AG04449 (cell line): Measurements from ENCODE around the gene BDKRB1.

ENCODE experiments used
- CTCF ChIA-PET: fragments of 350-600 bp; formaldehyde crosslinking; extraction: SDS; loops from one replicate; lab custom pipeline; 2021; ENCODE audit warnings: antibody characterized with exemption; lab: Yijun Ruan, JAX
- POLR2A ChIA-PET: fragments of 400-600, 350-600 bp; formaldehyde crosslinking; extraction: SDS; loops from one replicate; lab custom pipeline; 2020; ENCODE audit warnings: antibody characterized with exemption, inconsistent platforms; lab: Yijun Ruan, JAX
- DNase-seq: peaks from one replicate; pipeline ENCODE4 v3.0.0-alpha.2; 2010; ENCODE audit warnings: low read depth, low spot score
- H3K4me3 ChIP-seq: 2 replicates; pipeline ENCODE4 v1.5.1; 2011; ENCODE audit warnings: low read depth, mild to moderate bottlenecking, control low read depth, low read length
- TF ChIP-seq, protein P1 (sequence below): IDR thresholded peaks from one replicate; pipeline ENCODE4 v1.5.1; 2011; ENCODE audit warnings: mild to moderate bottlenecking, moderate library complexity, low read length, control low read depth, inconsistent platforms; ENCODE audit not compliant: insufficient read depth; ENCODE audit errors: missing control alignments

Gene BDKRB1

DNA sequence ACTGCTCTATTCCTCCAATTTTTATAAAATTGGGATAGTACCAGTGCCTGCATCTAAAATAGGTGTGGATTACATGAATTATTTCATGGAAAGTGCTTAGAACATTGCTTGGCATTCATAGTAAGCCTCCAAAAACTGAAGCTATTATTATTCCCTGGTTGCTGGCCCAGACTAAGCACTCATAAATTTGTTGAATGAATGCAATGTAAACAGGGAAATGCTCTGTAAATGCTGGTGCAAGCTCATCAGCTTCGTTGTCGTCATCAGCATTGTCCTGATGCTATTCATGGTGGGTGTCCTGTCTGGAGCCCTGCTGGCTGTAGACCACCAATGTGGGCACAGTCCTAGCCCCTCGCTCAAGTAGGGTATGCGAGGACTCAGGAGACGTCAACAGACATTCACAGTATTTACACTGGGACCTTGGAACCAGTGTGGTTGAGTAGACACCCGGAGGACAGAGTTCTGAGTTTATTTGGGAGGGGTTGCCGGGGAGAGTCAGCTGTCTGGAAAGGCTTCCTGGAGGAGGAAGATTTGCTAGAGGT is 34.8 kb upstream of the BDKRB1 start:
- POLR2A ChIA-PET, result interaction anchor here (0.7 kb wide), 1 partner anchor 42 kb away, joined by 3 read pairs; no protein-coding TSS in a partner anchor
- CTCF ChIA-PET, result interaction anchor here (1.6 kb wide), 1 partner anchor 9 kb away, joined by 3 read pairs; no protein-coding TSS in a partner anchor
- no peak overlapping the region for H3K4me3 ChIP-seq
- no peak for DNase-seq
- TF ChIP-seq, protein P1, sequence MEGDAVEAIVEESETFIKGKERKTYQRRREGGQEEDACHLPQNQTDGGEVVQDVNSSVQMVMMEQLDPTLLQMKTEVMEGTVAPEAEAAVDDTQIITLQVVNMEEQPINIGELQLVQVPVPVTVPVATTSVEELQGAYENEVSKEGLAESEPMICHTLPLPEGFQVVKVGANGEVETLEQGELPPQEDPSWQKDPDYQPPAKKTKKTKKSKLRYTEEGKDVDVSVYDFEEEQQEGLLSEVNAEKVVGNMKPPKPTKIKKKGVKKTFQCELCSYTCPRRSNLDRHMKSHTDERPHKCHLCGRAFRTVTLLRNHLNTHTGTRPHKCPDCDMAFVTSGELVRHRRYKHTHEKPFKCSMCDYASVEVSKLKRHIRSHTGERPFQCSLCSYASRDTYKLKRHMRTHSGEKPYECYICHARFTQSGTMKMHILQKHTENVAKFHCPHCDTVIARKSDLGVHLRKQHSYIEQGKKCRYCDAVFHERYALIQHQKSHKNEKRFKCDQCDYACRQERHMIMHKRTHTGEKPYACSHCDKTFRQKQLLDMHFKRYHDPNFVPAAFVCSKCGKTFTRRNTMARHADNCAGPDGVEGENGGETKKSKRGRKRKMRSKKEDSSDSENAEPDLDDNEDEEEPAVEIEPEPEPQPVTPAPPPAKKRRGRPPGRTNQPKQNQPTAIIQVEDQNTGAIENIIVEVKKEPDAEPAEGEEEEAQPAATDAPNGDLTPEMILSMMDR, result no peak

DNA sequence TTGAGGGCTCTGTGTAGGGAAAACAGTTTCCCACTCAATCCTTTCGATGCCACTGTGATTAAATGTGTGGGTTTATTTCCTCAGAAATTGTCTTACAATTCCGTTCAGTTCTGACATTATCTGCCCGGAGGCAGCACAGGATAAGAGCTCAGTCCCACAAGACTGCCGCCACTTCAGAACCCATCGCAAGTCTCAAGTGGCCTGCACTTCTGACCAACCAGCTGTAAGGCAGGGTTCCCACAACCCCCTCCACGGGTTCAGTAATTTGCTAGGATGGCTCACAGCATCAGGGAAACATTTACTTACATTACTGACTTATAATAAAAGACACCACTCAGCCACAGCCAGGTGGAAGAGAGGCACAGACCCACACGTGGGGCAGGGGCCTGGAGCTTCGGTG is 34.2 kb upstream of the BDKRB1 start:
- POLR2A ChIA-PET, result interaction anchor here (0.7 kb wide), 1 partner anchor 41 kb away, joined by 3 read pairs; no protein-coding TSS in a partner anchor
- CTCF ChIA-PET, result interaction anchor here (1.1 to 1.6 kb wide), 2 partner anchors 9 to 121 kb away, joined by 3 to 4 read pairs; no protein-coding TSS in a partner anchor
- no peak overlapping the region for H3K4me3 ChIP-seq
- DNase-seq, result no peak
- TF ChIP-seq, protein P1, result no peak

DNA sequence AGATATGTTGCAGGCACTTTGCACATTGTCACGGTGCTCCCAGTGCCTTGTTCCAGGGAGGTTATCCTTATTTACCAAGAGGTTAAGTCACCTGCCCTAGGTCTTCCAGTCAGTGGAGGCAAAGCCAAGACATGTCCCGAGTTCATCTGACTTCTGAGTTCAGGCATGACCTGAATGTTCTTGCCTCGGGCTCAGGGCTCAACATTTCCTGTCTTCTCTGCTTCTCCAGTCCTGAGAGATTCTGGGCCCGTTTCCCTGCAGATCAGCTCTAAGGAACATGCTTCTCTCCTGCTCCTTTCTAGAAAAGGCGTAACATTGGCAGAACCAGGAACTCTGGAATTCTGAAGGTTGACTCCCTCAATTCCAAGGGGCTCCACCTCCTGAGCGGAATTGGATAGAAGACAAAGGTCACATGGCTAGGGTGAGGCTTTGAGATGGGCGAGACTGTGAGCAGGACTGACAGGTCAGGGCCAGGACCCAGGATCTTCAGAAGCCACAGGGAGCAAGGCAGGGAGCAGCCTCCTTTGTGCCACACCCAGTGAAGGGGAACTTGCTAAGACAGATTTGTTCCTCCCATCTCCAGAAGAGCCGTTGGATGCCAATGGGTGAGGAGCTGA is 31.4 kb upstream of the BDKRB1 start:
- ChIA-PET CTCF (interaction anchor here (0.8 to 3.1 kb wide), 8 partner anchors 9 to 124 kb away, joined by 3 to 9 read pairs (median 4); partner anchors contain the start of gene BDKRB1), POLR2A (no interaction called here)
- DNase-seq, result no peak
- TF ChIP-seq, protein P1, result no peak
- no peak overlapping the region for H3K4me3 ChIP-seq

DNA sequence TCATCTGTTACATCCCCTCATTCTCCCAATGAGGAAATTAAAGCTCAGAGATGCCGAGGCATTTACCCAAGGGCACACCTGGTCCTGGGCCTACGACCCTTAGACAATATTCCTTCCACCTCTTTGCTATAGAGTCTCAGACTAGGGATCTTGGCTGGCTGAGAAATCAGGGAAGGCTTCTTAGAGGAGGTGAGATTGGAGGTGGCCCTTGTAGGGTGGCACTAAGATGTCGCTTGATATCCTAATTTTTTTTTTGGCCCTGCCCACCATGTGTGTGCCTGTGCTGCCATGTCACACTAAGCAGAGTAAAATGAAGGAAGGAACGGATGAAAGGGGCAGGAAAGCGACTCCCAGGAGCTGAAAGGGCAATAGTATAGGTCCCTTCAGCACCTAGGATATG is 30.8 kb upstream of the BDKRB1 start:
- H3K4me3 ChIP-seq, result no peak overlapping the region
- no peak for DNase-seq
- CTCF ChIA-PET, result interaction anchor here (0.8 to 3.1 kb wide), 11 partner anchors 10 to 124 kb away, joined by 3 to 9 read pairs (median 4); partner anchors contain the start of gene BDKRB1
- TF ChIP-seq, protein P1, result no peak
- POLR2A ChIA-PET, result interaction anchor here (0.7 to 0.9 kb wide), 2 partner anchors 26 to 31 kb away, joined by 3 to 4 read pairs; partner anchors contain the start of gene BDKRB1

DNA sequence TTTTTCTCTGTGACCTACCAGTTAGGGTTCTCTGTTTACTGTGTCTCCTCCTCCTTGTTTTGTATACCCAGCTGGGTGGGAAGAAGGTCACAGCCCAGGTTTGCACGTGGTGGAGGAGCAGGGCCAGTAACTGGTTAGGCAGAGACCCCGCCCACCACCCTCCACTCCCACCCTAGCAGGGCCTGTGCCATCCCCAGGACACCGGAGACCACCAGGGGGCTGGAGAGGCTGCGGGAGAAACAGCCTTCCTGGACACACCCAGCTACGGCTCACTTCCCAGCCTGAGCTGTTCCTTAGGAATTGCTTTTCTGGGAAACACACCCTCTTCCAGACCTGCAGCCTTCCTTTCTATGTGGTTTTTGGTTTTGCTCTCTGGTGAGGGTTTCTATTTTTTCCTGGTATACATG is 30.3 kb upstream of the BDKRB1 start:
- TF ChIP-seq, protein P1, result peak; percentile 60
- CTCF ChIA-PET, result interaction anchor here (0.8 to 3.1 kb wide), 10 partner anchors 13 to 125 kb away, joined by 3 to 9 read pairs (median 4); partner anchors contain the start of gene BDKRB1
- POLR2A ChIA-PET, result interaction anchor here (0.7 to 0.9 kb wide), 2 partner anchors 26 to 30 kb away, joined by 3 to 4 read pairs; partner anchors contain the start of gene BDKRB1
- DNase-seq, result peak; percentile 21
- no peak overlapping the region for H3K4me3 ChIP-seq

DNA sequence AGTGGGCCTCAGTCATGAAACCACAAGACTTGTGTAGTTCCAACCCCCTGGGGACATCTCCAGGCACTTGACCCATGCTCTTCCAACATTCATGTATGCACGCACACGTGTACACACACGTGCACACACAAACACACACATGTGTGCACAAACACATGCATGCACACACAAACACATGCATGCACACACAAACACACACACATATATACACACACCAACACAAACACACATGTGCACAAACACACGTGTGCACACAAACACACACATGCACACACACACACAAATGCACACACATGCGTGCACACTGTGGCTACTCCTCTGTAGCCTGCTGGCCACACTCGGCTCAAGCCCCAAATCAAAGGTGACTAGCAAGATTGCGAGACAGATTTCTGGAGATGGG is 28.6 kb upstream of the BDKRB1 start:
- TF ChIP-seq, protein P1, result no peak
- no peak for DNase-seq
- ChIA-PET CTCF (no interaction called here), POLR2A (no interaction called here)
- no peak overlapping the region for H3K4me3 ChIP-seq
